HTR-8/SVneo (cell line): ENCODE results near the gene POU2F1.
"Not testable (repeated sequence)": the region's sequence is repeated elsewhere in the genome, so short reads cannot be mapped to it uniquely, and the experiment has no call there.

ENCODE experiments used
- DNase-seq: peaks from one replicate; pipeline ENCODE4 v3.0.0; 2011; ENCODE audit warnings: low spot score, mixed read lengths; ENCODE audit not compliant: insufficient read length
- FAIRE-seq: peaks from 2 replicates; lab custom pipeline; 2011; peaks lifted over from hg19 to GRCh38; lab: Jason Lieb, UNC

POU2F1 gene

GRCh38 chr1:167200749-167201148 lies 19.9 kb upstream of the POU2F1 start:
- FAIRE-seq (no peak), DNase-seq (no peak)

GRCh38 chr1:167202049-167202448 lies 18.6 kb upstream of the POU2F1 start:
- FAIRE-seq, result no peak
- no peak for DNase-seq

- not testable (repeated sequence) for FAIRE-seq, DNase-seq
These were observed 15.2 kb upstream of the POU2F1 start for GRCh38 chr1:167205306-167206050.

- no peak for DNase-seq
- FAIRE-seq, result no peak
These were observed 14.4 kb upstream of the POU2F1 start for GRCh38 chr1:167206166-167206835.

- DNase-seq (no peak), FAIRE-seq (no peak)
These were observed 12.6 kb upstream of the POU2F1 start for GRCh38 chr1:167207940-167208623.

DNA sequence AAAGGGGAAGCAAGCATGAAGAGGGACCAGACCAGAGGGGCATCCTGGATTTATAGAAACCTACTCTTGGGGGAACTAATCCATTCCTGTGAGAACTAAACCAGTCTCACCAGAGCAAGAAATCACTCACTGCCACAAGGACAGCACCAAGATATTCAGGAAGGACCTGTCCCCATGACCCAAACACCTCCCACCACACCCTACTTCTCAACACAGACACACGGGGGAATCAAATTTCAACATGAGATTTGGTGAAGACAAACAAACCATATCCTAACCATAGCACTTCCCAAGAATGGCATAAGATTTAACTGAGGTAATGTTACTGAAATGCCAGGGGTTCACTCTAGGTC lies 12.1 kb upstream of the POU2F1 start:
- FAIRE-seq (no peak), DNase-seq (no peak)

DNA sequence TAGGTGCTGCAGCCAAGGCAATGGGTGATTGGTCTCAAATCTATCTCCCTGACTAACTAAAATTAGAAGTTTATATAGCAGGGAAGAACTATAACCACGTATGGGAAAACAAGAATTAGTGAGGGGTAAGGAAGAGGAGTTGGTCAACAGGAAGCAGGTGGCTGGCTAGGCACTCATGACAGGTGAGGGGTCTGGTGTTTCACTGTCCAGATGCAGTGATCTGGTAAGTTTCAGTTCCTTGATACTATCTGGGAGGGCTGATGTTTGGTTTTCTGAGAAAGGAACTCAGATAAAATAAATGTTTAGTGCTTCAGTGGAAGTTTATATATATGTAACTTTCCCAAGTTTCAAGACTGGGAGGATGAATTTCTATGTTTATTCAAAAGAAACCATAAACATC lies 11.6 kb upstream of the POU2F1 start:
- DNase-seq (no peak), FAIRE-seq (no peak)

- no peak for FAIRE-seq
- no peak for DNase-seq
These were observed 9.6 kb upstream of the POU2F1 start for GRCh38 chr1:167210966-167211674.

GRCh38 chr1:167212025-167212424 lies 8.7 kb upstream of the POU2F1 start:
- no peak for DNase-seq
- no peak for FAIRE-seq

GRCh38 chr1:167216809-167217208 lies 3.9 kb upstream of the POU2F1 start:
- no peak for DNase-seq
- FAIRE-seq, result peak; percentile 59

GRCh38 chr1:167219194-167219593 lies 1.5 kb upstream of the POU2F1 start:
- DNase-seq, result no peak
- no peak for FAIRE-seq

GRCh38 chr1:167219646-167220536 lies 795 bp upstream of the POU2F1 start:
- FAIRE-seq (peak; percentile 49), DNase-seq (peak; percentile 41)

DNA sequence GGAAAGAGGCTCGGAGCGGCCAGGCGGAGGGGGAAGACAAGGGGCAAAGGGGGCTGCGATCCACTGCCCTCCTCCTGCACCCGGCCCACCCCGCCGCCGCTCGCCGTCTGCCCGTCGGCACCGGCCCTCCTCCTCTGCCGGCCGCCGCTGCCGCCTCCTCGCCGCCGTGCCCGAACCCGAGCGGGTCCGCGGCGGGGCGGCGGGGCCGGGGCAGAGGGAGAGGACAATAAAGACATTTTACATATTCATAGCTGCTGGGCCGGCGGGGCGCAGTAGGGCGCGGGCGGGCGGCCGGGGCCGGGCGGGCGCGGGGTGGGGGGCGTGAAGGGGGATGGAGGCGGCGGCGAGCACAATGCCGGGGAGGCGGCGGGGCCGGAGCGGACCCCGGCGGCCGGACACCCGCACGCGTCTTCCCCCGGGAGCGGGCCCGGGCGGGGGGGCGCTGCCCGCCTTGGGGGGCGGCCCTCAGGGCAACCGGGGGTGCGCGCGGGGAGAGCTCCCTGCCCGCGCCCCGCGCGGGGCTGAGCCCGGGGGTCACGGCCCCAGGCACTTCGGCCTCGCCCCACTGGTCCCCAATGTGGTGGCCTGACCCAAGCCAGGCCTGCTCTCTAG lies 546 bp downstream of the POU2F1 start:
- FAIRE-seq (no peak), DNase-seq (no peak)

- FAIRE-seq, result no peak
- peak; percentile 30 for DNase-seq
These were observed 1.3 kb downstream of the POU2F1 start for GRCh38 chr1:167221738-167222610.

GRCh38 chr1:167223144-167224103 lies 2.7 kb downstream of the POU2F1 start:
- no peak for FAIRE-seq
- peak; percentile 51 for DNase-seq

GRCh38 chr1:167224734-167225235 lies 4.1 kb downstream of the POU2F1 start:
- not testable (repeated sequence) for FAIRE-seq, DNase-seq

- DNase-seq (no peak), FAIRE-seq (no peak)
These were observed 5.2 kb downstream of the POU2F1 start for GRCh38 chr1:167225920-167226319.
